Right ventricle myocardium superior (tissue), 1 donor: ENCODE results near the gene PLSCR3. TPM values are rescaled to one million over a fixed set of nuclear protein-coding genes. Genes with fewer than 3 reads are reported as not detected.
"Not testable (repeated sequence)": the region's sequence is repeated elsewhere in the genome, so short reads cannot be mapped to it uniquely, and the experiment has no call there.

Experiments
- ATAC-seq: fragments of 200-7000 bp; cut with Tn5 transposase; one replicate; pipeline ENCODE4 v1.9.1; 2020; ENCODE audit warnings: mild to moderate bottlenecking; ENCODE audit not compliant: poor library complexity
- DNase-seq: peaks from one replicate; pipeline ENCODE4 v3.0.0-alpha.2; 2020
- intact Hi-C: fragments of 100-400 bp; cut with DNase I; formaldehyde crosslinking; loops from one replicate; pipeline ENCODE4 v1.11.2; 2022
- total RNA-seq: library from RNA; stranded (reverse); fragmentation: NEBNext Ultra II Directional; extraction: Animal tissue kit (Norgen Biotek cat#: 25700); gene quantifications from one replicate; pipeline ENCODE4 v1.2.1, GENCODE V29; 2021
- donor health status: DM: no; HTN: yes; CAD: no; lungs with severe emphysema.

PLSCR3 gene
- total RNA-seq, 1 donor from 2014 or later: 14.0 TPM

- DNase-seq (no peak), ATAC-seq (no peak)
- intact Hi-C loops: loop anchor here (5.0 kb wide), 1 partner anchor 36 kb away; the partner anchor contains the start of gene TMEM95
Observed at GRCh38 chr17:7392696-7393612, 1.4 kb downstream of the PLSCR3 start.

- ATAC-seq: no peak
- DNase-seq: no peak
- intact Hi-C loops: loop anchor here (5.0 kb wide), 1 partner anchor 34 kb away; the partner anchor contains the start of gene TMEM95
Observed at GRCh38 chr17:7391307-7391706, 3.0 kb downstream of the PLSCR3 start.

- ATAC-seq (no peak), DNase-seq (no peak)
- intact Hi-C loops: loop anchor here (5.0 kb wide), 1 partner anchor 33 kb away; the partner anchor contains the start of gene TMEM95
Observed at GRCh38 chr17:7389924-7390910, 4.1 kb downstream of the PLSCR3 start.

GRCh38 chr17:7388856-7389255 is 5.5 kb downstream of the PLSCR3 start:
- ATAC-seq (no peak), DNase-seq (no peak)
- intact Hi-C loops: no loop called here

GRCh38 chr17:7384489-7385081 is 9.7 kb downstream of the PLSCR3 start:
- intact Hi-C loops: no loop called here
- no peak for ATAC-seq
- no peak for DNase-seq

GRCh38 chr17:7383742-7384488 is 10.4 kb downstream of the PLSCR3 start:
- ATAC-seq (peak; percentile 34), DNase-seq (peak; percentile 66)

GRCh38 chr17:7383371-7383741 is 11.0 kb downstream of the PLSCR3 start:
- no peak for ATAC-seq
- intact Hi-C loops: no loop called here
- DNase-seq: no peak

More at GRCh38 chr17:7383742-7384488, 10.4 kb downstream of the PLSCR3 start:
- intact Hi-C loops: no loop called here

- ATAC-seq: no peak
- intact Hi-C loops: no loop called here
- no peak for DNase-seq
Observed at GRCh38 chr17:7382901-7383300, 11.4 kb downstream of the PLSCR3 start.

GRCh38 chr17:7380855-7381683 is 13.3 kb downstream of the PLSCR3 start, which contains the start of gene TNK1:
Gene TNK1, plus strand, starts transcription at chr17:7381089. Its CDS starts 1,838 bp downstream, at chr17:7382927.
- intact Hi-C loops: no loop called here
- ATAC-seq: peak; percentile 83
- peak; percentile 69 for DNase-seq

- ATAC-seq: peak; percentile 86
- DNase-seq: peak; percentile 77
- intact Hi-C loops: no loop called here
Observed at GRCh38 chr17:7380321-7380720, 14.0 kb downstream of the PLSCR3 start.

GRCh38 chr17:7379134-7379533 is 15.2 kb downstream of the PLSCR3 start:
- intact Hi-C loops: no loop called here
- no peak for ATAC-seq

GRCh38 chr17:7374353-7374752 is 20.0 kb downstream of the PLSCR3 start:
- DNase-seq (no peak), ATAC-seq (no peak)
- intact Hi-C loops: no loop called here

More at GRCh38 chr17:7379134-7379533, 15.2 kb downstream of the PLSCR3 start:
- no peak for DNase-seq

- intact Hi-C loops: no loop called here
- no peak for ATAC-seq
- no peak for DNase-seq
Observed at GRCh38 chr17:7370853-7371252, 23.5 kb downstream of the PLSCR3 start.

GRCh38 chr17:7369825-7370224 is 24.5 kb downstream of the PLSCR3 start:
- ATAC-seq (no peak), DNase-seq (no peak)
- intact Hi-C loops: no loop called here

GRCh38 chr17:7368599-7368994 is 25.7 kb downstream of the PLSCR3 start:
- ATAC-seq, intact Hi-C loops, DNase-seq: not testable (repeated sequence)

GRCh38 chr17:7367918-7368598 is 26.3 kb downstream of the PLSCR3 start:
- DNase-seq (no peak), ATAC-seq (no peak)
- intact Hi-C loops: no loop called here

- ATAC-seq (no peak), DNase-seq (no peak)
- intact Hi-C loops: no loop called here
Observed at GRCh38 chr17:7367083-7367482, 27.2 kb downstream of the PLSCR3 start.
